ENCODE data around the gene WARS2.

DNA sequence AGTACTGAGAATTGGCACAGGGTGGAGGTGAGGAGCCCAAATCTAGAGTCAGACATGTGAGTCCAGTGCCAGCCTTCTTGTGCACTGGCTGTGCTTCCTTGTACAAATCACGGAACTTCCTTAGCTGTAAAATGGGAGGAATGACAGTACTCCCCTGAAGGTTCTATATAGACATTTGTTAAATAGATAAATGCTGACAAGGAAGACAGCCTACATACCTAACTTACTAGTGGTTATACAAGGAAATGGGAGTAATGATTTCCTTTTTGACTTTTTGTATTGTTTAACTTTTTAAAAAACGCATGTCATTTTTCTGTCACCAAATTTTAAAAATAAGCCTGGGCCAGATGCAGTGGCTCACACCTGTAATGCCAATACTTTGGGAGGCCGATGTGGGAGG lies 50.2 kb downstream of the WARS2 start:
- TF ChIP-seq BHLHE40 (IDR thresholded peaks at IDR 0.05; ENCODE audit: borderline replicate concordance): no peak
- TF ChIP-seq FOXK2 (IDR thresholded peaks at IDR 0.05): no peak

Data from HEK293T (cell line).